Bronchial epithelial cell (primary cell): ENCODE measurements around the gene DNTT. TPM values are rescaled to one million over a fixed set of nuclear protein-coding genes. Genes with fewer than 3 reads are reported as not detected.
A peak's percentile ranks its signal among the peaks of the same experiment; 100 is the strongest.

Experiments used
- DNase-seq: peaks from one replicate; pipeline ENCODE4 v3.0.0-alpha.2; 2010; ENCODE audit warnings: low read depth
- FAIRE-seq: peaks from 2 replicates; lab custom pipeline; 2011; peaks lifted over from hg19 to GRCh38; lab: Jason Lieb, UNC
- H3K27me3 ChIP-seq: 2 replicates; pipeline ENCODE4 v1.5.1; 2011; ENCODE audit warnings: low read length; ENCODE audit not compliant: control insufficient read depth, insufficient read depth
- H3K36me3 ChIP-seq: 2 replicates; pipeline ENCODE4 v1.5.1; 2011; ENCODE audit warnings: low read length; ENCODE audit not compliant: control insufficient read depth, insufficient read depth
- H3K4me3 ChIP-seq: 2 replicates; pipeline ENCODE4 v1.5.1; 2011; ENCODE audit warnings: mild to moderate bottlenecking, low read depth, low read length, control low read depth
- total RNA-seq: library from RNA; depleted of rRNA; stranded (reverse); fragments of >200 nt; gene quantifications from 2 replicates; pipeline ENCODE4 v1.2.1, GENCODE V29; 2014
- TF ChIP-seq, protein P1 (sequence below): IDR thresholded peaks from 2 replicates; pipeline ENCODE4 v1.5.1; 2011; ENCODE audit warnings: mild to moderate bottlenecking, moderate library complexity, low read length, control low read depth, inconsistent platforms; ENCODE audit not compliant: insufficient read depth, severe bottlenecking

DNTT gene
- total RNA-seq, 1 donor from 2014 or later: not detected

DNA sequence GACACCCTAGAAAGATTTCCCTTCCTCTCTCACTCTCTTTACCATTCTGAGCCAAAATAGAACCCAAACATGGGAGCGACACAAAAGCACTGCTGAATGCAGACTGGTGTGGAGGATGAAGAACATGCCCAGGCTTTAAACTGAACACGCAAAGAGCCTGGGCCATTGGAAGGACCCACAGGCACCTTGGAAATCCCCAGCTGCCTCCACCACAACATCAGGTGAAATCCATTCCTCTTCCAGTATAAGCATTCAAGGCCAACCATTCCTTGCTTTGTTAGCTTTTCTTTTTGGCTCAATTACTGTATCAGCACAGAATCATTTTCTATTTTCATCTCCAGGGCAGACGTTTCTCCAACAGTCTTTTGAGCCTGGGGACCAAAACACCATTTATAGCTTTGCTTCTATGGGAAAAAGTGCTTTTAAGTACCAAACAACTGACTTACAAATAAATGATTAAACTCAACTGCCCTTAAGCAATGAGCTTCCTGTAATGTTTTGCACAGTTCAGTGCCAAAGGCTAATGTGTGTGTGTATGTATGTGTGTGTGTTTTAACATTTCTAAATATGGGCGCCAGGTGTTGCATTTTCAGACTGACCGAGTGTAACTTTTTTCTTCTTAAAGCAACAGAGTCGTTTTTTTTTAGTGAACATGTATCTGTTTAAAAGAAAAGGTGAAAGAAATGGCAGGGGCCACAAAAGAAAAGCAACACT lies 16.7 kb upstream of the DNTT start:
- Histone ChIP-seq H3K36me3 (no peaks in the 10 kb centered on the region), H3K27me3 (no peaks in the 10 kb centered on the region), H3K4me3 (no peak overlapping the region)
- FAIRE-seq (no peak), DNase-seq (peak; percentile 79)
- TF ChIP-seq, protein P1, sequence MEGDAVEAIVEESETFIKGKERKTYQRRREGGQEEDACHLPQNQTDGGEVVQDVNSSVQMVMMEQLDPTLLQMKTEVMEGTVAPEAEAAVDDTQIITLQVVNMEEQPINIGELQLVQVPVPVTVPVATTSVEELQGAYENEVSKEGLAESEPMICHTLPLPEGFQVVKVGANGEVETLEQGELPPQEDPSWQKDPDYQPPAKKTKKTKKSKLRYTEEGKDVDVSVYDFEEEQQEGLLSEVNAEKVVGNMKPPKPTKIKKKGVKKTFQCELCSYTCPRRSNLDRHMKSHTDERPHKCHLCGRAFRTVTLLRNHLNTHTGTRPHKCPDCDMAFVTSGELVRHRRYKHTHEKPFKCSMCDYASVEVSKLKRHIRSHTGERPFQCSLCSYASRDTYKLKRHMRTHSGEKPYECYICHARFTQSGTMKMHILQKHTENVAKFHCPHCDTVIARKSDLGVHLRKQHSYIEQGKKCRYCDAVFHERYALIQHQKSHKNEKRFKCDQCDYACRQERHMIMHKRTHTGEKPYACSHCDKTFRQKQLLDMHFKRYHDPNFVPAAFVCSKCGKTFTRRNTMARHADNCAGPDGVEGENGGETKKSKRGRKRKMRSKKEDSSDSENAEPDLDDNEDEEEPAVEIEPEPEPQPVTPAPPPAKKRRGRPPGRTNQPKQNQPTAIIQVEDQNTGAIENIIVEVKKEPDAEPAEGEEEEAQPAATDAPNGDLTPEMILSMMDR: no peak

DNA sequence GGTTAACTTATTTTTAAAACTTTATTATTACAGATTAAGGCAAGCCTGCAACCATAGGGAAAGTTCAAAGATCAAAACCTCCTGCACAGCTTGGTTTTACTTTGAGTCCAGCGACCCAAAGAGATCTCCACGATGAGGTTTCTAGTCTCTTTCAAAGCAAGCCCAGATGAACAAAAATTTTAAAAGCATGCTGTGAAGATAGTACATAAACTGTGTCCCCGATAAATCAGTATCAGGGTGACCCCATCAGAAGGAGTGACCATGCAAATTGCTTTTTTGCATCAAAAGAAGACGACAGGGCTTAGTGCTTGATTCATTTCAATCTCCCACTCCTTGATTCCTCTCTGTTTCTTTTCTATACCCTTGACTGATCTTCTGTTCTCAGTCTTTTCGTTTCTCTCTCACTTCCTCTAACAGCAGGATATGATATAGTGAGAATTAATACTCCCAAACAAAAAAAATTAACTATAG lies 16.0 kb upstream of the DNTT start:
- DNase-seq (no peak), FAIRE-seq (no peak)
- Histone ChIP-seq H3K36me3 (no peaks in the 10 kb centered on the region), H3K4me3 (no peak overlapping the region), H3K27me3 (no peaks in the 10 kb centered on the region)
- TF ChIP-seq, protein P1: no peak

DNA sequence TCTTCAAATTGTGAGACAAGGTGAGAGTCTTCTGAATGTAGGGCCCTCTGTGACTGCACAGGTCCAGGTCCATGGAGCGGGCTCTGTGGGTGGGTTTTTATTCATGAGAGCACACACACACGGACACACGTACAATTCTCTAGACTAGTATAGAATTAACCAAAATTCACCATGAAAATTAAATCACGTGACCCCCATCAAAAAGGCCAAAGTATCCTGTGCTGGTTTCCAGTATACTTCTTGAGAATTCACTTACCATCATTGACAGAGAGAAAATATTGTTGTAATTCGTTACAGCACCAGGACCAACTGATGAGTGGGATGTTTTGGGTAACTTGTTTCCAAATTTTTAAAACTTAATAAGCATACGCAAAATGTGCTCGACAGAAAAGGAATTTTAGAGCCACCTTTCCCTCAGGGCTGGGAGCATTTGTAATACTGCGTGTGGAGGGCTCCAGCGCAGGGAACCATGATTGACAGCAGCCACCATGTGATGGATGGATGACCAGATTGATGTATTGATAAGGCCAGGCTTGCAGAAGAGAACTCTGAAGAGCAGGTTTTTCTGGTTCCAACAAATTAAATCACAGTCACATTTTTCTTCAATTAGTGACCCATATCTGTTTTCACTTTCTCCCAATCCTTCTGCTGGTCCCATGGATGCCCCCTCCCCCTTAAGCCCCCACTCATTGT lies 14.9 kb upstream of the DNTT start:
- TF ChIP-seq, protein P1: no peak
- Histone ChIP-seq H3K4me3 (no peak overlapping the region), H3K27me3 (no peaks in the 10 kb centered on the region), H3K36me3 (no peaks in the 10 kb centered on the region)
- FAIRE-seq (no peak), DNase-seq (no peak)

DNA sequence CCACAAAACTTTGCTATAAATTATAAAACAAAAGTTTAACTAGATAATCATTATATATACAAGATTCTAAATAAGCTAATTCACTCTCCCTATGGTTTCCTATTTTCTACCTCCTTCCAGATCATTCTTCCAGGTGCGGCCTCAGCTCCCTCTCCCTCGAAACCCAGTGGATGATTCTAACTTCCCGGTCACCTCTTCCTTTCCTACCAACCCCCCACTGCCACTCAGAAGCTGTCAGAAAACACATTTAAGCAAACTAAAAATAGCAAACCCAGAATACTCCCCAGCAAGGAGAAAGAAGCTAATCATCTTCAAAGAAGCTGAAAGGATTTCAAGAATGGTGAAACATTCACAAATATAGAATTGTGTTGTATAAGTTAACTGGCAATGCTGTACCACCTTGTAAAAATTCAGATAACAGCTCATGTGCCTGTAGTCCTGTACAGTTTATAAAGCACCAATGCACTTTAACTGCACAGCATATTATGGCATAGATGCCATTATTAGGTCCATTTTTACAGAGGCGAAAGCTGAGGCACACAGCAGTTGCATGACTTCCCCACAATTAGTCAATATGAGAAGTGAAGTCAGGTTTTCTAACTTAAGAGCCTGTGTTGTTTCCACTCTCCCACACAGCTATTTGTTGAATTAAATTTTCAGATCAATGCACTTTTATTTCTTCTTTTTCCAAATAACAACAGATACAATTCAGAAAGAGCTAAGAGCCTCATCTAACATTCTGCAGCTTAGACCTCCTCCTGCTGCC lies 13.7 kb upstream of the DNTT start:
- Histone ChIP-seq H3K4me3 (no peak overlapping the region), H3K27me3 (no peaks in the 10 kb centered on the region), H3K36me3 (no peaks in the 10 kb centered on the region)
- no peak for DNase-seq
- FAIRE-seq: no peak
- TF ChIP-seq, protein P1: no peak

DNA sequence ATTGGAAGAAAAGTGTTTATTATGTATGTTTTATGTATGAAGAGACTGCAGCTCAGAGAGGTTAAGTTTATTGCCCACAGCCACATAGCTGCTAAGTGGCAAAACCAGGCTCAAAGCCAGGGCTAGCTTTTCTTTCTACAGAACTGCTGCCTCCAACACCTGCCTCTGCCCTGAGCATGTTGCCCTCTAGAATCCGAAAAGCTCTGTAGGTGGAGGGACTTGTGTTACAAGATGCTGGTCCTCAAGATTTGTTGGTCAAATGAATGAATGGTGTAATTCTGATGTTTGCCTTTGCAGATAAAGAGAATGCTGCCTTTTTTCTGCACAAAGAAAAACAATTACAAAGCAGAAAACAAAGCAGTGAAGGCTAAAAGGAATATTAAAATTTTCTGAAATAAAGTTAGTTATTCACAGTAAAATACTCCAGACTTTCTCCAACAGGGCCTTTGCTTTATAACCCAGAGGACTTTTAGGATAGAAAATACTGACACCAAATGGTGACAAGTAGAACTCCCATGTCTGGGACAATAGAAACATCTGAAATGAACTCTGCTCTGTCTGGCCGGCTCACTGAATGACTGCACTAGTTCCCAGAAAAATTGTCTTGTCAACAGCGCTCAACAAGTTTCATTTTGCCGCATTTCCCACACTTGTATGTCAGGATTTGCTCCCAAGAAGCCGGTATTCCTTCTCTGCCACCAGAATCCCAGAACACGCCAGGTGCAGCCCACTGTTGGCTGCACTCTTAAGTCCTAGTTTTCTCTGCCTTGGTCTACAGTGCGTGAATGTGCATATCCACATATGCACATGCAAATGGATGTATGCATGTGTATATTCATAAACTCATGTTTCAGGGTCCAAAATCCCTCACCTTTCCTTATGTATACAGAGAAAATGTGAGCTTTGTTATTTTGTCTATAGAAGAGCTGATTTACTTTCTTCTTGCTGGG lies 11.0 kb upstream of the DNTT start:
- no peaks in the 10 kb centered on the region for H3K36me3 ChIP-seq
- TF ChIP-seq, protein P1: peak; percentile 50
- DNase-seq (peak; percentile 59), FAIRE-seq (no peak)
- H3K27me3 ChIP-seq: no peaks in the 10 kb centered on the region
- no peak overlapping the region for H3K4me3 ChIP-seq
